Stimulated activated naive CD8-positive, alpha-beta T cell treated with anti-CD3 and anti-CD28 coated beads, Interleukin-15, Interleukin-2, amounts not matched to agents 100 ng/mL and 50 ng/mL, for 24 hours (primary cell): Measurements from ENCODE around the gene TMEM106C.

ENCODE experiments used
- H3K27ac Mint-ChIP-seq: one replicate; pipeline ENCODE4 v1.8.0; 2021; ENCODE audit warnings: mild to moderate bottlenecking, mixed read lengths
- H3K27me3 Mint-ChIP-seq: one replicate; pipeline ENCODE4 v1.8.0; 2021; ENCODE audit warnings: mixed read lengths
- H3K36me3 Mint-ChIP-seq: one replicate; pipeline ENCODE4 v1.8.0; 2021; ENCODE audit warnings: low read depth, mixed read lengths
- H3K4me1 Mint-ChIP-seq: one replicate; pipeline ENCODE4 v1.8.0; 2021; ENCODE audit warnings: low read depth, mixed read lengths
- H3K4me3 Mint-ChIP-seq: one replicate; pipeline ENCODE4 v1.8.0; 2021; ENCODE audit warnings: mild to moderate bottlenecking, mixed read lengths
- H3K9me3 Mint-ChIP-seq: one replicate; pipeline ENCODE4 v1.8.0; 2021; ENCODE audit warnings: mixed read lengths

Gene TMEM106C

GRCh38 chr12:47965581-47965980, 2.2 kb downstream of the TMEM106C start:
- H3K4me1 Mint-ChIP-seq = peaks cover 27% of the 10 kb centered on the region

GRCh38 chr12:47967461-47968321, 4.3 kb downstream of the TMEM106C start:
- Mint-ChIP-seq H3K36me3 (peaks cover 56% of the 10 kb centered on the region), H3K27me3 (peaks cover 5% of the 10 kb centered on the region), H3K27ac (no peak overlapping the region), H3K4me1 (peaks cover 24% of the 10 kb centered on the region), H3K4me3 (no peak overlapping the region), H3K9me3 (no peaks in the 10 kb centered on the region)

More at GRCh38 chr12:47965581-47965980, 2.2 kb downstream of the TMEM106C start:
- Mint-ChIP-seq H3K9me3 (no peaks in the 10 kb centered on the region), H3K36me3 (peaks cover 56% of the 10 kb centered on the region), H3K27me3 (peaks cover 21% of the 10 kb centered on the region), H3K27ac (no peak overlapping the region), H3K4me3 (peak overlapping the region; percentile 25)

GRCh38 chr12:47969845-47970244, 6.4 kb downstream of the TMEM106C start:
- Mint-ChIP-seq H3K27me3 (no peaks in the 10 kb centered on the region), H3K4me3 (no peak overlapping the region), H3K27ac (no peak overlapping the region), H3K36me3 (peaks cover 47% of the 10 kb centered on the region), H3K4me1 (peaks cover 10% of the 10 kb centered on the region), H3K9me3 (no peaks in the 10 kb centered on the region)

GRCh38 chr12:47970843-47971242, 7.4 kb downstream of the TMEM106C start:
- Mint-ChIP-seq H3K27me3 (no peaks in the 10 kb centered on the region), H3K36me3 (peaks cover 38% of the 10 kb centered on the region), H3K4me3 (no peak overlapping the region)

GRCh38 chr12:47972895-47973294, 9.5 kb downstream of the TMEM106C start:
- Mint-ChIP-seq H3K27me3 (no peaks in the 10 kb centered on the region), H3K36me3 (peaks cover 19% of the 10 kb centered on the region), H3K27ac (no peak overlapping the region), H3K9me3 (no peaks in the 10 kb centered on the region), H3K4me3 (no peak overlapping the region), H3K4me1 (no peaks in the 10 kb centered on the region)

More at GRCh38 chr12:47970843-47971242, 7.4 kb downstream of the TMEM106C start:
- H3K27ac Mint-ChIP-seq = no peak overlapping the region
- no peaks in the 10 kb centered on the region for H3K9me3 Mint-ChIP-seq
- no peaks in the 10 kb centered on the region for H3K4me1 Mint-ChIP-seq

GRCh38 chr12:47973870-47974269, 10.5 kb downstream of the TMEM106C start:
- H3K9me3 Mint-ChIP-seq = no peaks in the 10 kb centered on the region

GRCh38 chr12:47975036-47975620, 11.7 kb downstream of the TMEM106C start:
- no peaks in the 10 kb centered on the region for H3K36me3 Mint-ChIP-seq

More at GRCh38 chr12:47973870-47974269, 10.5 kb downstream of the TMEM106C start:
- peaks cover 10% of the 10 kb centered on the region for H3K36me3 Mint-ChIP-seq
- no peaks in the 10 kb centered on the region for H3K4me1 Mint-ChIP-seq
- no peak overlapping the region for H3K4me3 Mint-ChIP-seq
- H3K27ac Mint-ChIP-seq = no peak overlapping the region
- H3K27me3 Mint-ChIP-seq = no peaks in the 10 kb centered on the region

GRCh38 chr12:47975816-47976215, 12.4 kb downstream of the TMEM106C start:
- Mint-ChIP-seq H3K9me3 (no peaks in the 10 kb centered on the region), H3K27me3 (no peaks in the 10 kb centered on the region), H3K36me3 (no peaks in the 10 kb centered on the region), H3K27ac (no peak overlapping the region), H3K4me3 (no peak overlapping the region), H3K4me1 (no peaks in the 10 kb centered on the region)

More at GRCh38 chr12:47975036-47975620, 11.7 kb downstream of the TMEM106C start:
- H3K27ac Mint-ChIP-seq = no peak overlapping the region
- no peaks in the 10 kb centered on the region for H3K4me1 Mint-ChIP-seq
- H3K9me3 Mint-ChIP-seq = no peaks in the 10 kb centered on the region
- H3K27me3 Mint-ChIP-seq = no peaks in the 10 kb centered on the region
- H3K4me3 Mint-ChIP-seq = no peak overlapping the region

GRCh38 chr12:47977046-47977771, 13.8 kb downstream of the TMEM106C start:
- Mint-ChIP-seq H3K27me3 (no peaks in the 10 kb centered on the region), H3K9me3 (no peaks in the 10 kb centered on the region), H3K4me3 (no peak overlapping the region), H3K27ac (no peak overlapping the region), H3K4me1 (no peaks in the 10 kb centered on the region), H3K36me3 (no peaks in the 10 kb centered on the region)

GRCh38 chr12:47977772-47978597, 14.6 kb downstream of the TMEM106C start:
- no peaks in the 10 kb centered on the region for H3K36me3 Mint-ChIP-seq
- H3K9me3 Mint-ChIP-seq = no peaks in the 10 kb centered on the region
- H3K4me1 Mint-ChIP-seq = no peaks in the 10 kb centered on the region
- no peak overlapping the region for H3K27ac Mint-ChIP-seq
- no peaks in the 10 kb centered on the region for H3K27me3 Mint-ChIP-seq
- H3K4me3 Mint-ChIP-seq = no peak overlapping the region

GRCh38 chr12:47978598-47978873, 15.1 kb downstream of the TMEM106C start:
- H3K9me3 Mint-ChIP-seq = no peaks in the 10 kb centered on the region
- no peaks in the 10 kb centered on the region for H3K36me3 Mint-ChIP-seq
- no peaks in the 10 kb centered on the region for H3K27me3 Mint-ChIP-seq
- no peak overlapping the region for H3K4me3 Mint-ChIP-seq
- H3K4me1 Mint-ChIP-seq = no peaks in the 10 kb centered on the region
- no peak overlapping the region for H3K27ac Mint-ChIP-seq

- no peak overlapping the region for H3K4me3 Mint-ChIP-seq
- no peaks in the 10 kb centered on the region for H3K36me3 Mint-ChIP-seq
- H3K27ac Mint-ChIP-seq = no peak overlapping the region
- H3K9me3 Mint-ChIP-seq = no peaks in the 10 kb centered on the region
- H3K27me3 Mint-ChIP-seq = no peaks in the 10 kb centered on the region
- no peaks in the 10 kb centered on the region for H3K4me1 Mint-ChIP-seq
Measured at GRCh38 chr12:47979166-47979565, 15.8 kb downstream of the TMEM106C start.

- Mint-ChIP-seq H3K36me3 (no peaks in the 10 kb centered on the region), H3K27ac (no peak overlapping the region), H3K9me3 (no peaks in the 10 kb centered on the region), H3K27me3 (no peaks in the 10 kb centered on the region), H3K4me1 (no peaks in the 10 kb centered on the region), H3K4me3 (no peak overlapping the region)
Measured at GRCh38 chr12:47979686-47980085, 16.3 kb downstream of the TMEM106C start.

GRCh38 chr12:47980197-47980596, 16.8 kb downstream of the TMEM106C start:
- H3K27me3 Mint-ChIP-seq = no peaks in the 10 kb centered on the region
- no peak overlapping the region for H3K27ac Mint-ChIP-seq
- no peaks in the 10 kb centered on the region for H3K4me1 Mint-ChIP-seq
- H3K36me3 Mint-ChIP-seq = no peaks in the 10 kb centered on the region
- no peak overlapping the region for H3K4me3 Mint-ChIP-seq
- H3K9me3 Mint-ChIP-seq = no peaks in the 10 kb centered on the region
